Hippocampal formation (tissue), 2 donors: ENCODE measurements around the gene HTRA3.

Source experiments
- DNase-seq, 2 donors: peaks; one replicate each; lab custom pipeline; 2025; lab: John Stamatoyannopoulos, UW

Gene HTRA3

DNA sequence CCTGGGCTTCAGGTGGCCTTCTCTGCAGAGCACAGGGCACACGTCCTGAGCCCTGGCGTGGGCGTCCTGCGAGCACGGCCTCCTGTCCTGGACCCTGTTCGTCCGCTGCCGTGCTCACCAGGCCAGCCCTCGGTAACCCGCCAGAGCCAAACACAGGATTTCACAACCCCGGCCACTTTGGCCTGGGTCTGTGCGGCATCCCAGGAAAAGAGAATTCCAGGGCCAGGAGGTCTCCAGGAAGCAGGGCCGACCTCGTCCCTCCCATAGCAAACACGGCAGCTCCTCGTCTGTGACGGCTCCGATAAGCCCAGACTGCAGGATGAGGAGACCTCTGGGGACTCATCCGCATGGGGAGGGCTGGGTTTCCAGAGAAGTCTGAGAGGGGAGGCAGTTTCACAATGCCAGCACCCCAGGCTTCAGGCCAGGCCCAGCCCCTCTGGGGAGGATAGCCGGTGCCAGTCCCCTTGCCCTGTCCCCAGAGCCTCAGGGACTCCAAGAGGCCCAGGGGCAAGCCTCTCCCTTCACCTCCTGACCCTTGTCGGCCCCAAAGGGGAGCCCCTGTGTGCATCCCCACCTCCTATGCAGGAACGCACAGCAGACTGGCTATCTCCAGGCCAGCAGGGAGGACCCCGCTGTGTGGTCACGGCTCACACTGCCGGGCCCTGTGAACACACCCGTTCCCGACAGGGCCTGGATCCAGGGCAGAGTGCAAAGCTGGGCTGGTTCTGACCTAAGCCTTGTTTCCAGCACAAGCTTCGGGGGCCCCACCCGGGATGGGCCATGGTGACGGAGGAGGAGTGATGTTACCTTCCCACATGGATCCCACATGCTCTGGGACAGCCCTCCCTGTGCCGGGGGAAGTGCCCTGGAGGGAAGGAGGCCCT, 22.3 kb upstream of the HTRA3 start:
- no peak for DNase-seq

DNA sequence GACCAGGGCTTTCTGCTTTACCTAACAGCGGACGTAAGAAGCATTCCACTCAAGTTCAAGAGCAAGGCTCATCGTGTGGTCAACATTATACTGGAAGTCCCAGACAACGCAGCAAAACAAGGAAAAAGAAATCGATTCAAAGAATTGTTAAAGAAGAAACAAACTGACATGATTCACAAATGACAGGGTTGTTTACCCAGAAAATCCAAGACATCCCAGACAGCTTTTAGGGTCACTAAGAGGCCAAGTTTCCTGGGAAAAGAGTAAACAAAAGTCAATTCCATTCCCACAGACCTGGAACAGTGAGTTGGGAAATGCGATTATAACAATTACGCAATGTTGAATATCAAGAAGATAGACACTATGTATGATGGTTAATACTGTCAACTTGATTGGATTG, 21.5 kb upstream of the HTRA3 start:
- no peak for DNase-seq

DNA sequence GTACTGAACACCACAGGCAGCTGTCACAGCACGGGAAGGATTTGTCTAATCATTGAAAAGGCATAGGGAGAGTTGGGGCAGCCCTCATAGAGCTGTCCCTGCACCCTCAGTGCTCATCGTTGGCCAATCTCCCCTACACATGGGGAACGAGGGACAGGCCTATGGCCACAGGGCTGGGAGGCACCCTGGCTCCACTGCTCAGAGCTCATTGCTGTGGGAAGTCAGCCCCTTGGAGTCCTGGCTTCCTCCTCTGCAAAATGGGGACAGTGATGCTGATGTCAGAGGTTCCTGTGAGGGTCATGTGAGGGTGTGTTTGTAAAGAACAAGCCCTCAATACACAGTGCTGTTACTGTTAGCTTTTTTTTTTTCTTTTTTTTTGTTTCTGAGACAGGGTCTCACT, 19.3 kb upstream of the HTRA3 start:
- DNase-seq, result no peak

DNA sequence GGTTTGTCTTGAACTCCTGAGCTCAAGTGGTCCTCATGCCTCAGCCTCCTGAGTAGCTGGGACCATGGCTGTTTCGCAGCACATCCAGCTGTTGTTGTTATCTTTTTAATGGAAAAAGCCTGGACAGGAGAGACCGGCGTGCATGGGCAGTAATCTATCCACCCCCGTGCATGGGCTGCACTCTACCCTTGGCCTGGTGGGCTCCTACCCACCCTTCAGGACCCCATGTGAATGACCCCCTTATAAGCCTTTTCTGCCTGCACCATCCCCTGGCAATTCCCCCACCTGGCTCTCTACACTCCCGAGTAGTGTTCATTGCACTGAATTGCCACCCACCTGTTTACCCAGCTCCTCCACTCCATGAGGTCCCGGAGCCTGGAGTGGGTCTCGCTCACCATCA, 18.9 kb upstream of the HTRA3 start:
- DNase-seq, result no peak

DNA sequence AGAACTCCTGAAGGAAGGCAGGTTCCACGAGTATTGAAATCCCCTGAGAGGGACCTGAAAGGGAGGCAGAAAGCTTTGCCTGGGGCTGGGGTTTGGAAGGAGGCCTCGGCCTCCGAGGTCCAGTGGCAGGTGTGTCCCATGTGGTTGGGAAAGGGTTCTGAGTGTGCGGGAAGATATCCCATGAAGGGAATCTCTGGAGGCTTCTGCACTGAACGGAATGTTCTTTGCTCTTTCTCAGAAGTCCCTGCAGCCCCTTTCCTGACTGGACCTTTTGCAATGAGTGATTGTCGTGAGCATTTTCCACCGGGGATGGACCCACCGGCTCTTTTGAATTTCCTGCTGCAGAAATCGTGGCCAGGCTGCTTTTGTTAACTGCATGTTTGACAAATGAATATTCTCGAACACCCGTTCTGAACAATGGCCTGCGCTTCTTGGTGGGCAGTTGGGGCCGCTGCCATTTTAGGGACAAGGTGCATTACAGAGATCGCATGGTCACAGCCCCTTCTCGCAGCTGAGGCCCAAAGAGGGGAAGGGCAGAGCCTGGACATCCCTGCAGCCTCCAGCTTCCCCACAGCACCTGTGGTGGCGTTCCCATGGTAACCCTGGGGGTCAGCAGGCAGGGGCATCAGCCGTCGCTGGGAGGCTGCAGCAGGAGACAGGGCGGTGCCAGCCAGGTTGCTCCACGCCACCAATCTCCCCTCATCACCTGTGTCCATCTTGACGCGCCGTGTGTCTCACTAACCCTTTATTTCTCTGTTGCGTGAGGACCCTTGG, 18.3 kb upstream of the HTRA3 start:
- no peak for DNase-seq

DNA sequence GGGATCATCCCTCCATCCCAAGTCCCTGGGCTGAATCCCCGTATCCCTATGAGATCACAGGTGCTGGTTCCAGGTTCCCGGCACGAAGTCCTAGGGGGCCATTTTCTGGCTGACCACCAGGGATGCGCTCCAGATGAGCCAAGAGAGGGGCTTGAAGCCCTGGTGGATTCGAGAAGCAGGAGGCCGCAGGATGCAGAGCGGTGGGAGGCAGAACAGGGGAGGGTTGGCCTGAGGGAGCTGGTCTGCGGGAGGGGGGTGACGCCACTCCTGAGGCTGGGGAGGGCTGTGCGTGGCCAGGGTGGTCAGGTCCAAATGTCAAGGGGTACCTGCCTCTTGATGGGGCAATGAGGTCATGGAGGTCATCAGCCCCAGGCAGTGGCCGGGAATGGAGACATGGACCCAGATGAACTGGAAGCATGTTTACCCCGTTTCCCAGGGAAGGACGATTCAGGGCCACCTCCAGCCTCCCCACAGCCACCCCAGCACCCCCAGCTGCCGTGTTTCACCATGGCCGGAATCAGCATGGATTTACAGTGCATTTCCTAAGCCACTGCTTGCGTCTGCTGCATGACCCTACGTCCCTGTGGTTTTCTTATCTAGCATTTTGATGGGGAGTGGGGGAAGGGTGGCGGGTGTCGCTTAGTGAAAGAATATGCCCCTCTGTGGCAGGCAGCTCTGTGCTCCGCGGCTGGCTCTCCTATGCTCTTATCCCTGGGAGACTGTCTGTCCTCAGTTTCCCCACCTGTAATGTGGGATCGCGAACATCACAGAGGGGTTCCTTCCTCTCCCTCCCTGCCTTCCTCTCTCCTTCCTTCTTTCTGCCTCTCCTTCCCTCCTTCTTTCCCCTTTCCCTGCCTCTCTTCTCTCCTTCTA, 17.0 kb upstream of the HTRA3 start:
- no peak for DNase-seq

DNA sequence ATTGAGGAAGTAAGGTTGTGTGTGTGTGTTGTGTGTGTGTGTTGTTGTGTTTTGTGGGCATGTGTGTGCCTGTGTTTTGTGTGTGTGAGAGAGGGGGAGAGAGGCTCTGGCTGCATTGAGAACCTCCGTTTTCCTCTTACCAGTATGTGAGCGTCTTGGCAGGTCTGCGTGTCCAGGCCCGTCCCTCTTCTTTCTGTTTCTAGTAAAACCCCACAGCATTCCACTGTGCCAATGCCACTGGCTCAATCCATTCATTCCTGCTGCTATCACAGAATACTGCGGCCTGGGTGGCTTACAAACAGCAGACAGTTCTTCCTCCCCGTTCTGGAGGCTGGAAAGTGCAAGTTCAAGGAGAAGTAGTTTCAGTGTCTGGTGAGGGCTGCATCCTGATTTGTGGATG, 15.5 kb upstream of the HTRA3 start:
- DNase-seq, result no peak

DNA sequence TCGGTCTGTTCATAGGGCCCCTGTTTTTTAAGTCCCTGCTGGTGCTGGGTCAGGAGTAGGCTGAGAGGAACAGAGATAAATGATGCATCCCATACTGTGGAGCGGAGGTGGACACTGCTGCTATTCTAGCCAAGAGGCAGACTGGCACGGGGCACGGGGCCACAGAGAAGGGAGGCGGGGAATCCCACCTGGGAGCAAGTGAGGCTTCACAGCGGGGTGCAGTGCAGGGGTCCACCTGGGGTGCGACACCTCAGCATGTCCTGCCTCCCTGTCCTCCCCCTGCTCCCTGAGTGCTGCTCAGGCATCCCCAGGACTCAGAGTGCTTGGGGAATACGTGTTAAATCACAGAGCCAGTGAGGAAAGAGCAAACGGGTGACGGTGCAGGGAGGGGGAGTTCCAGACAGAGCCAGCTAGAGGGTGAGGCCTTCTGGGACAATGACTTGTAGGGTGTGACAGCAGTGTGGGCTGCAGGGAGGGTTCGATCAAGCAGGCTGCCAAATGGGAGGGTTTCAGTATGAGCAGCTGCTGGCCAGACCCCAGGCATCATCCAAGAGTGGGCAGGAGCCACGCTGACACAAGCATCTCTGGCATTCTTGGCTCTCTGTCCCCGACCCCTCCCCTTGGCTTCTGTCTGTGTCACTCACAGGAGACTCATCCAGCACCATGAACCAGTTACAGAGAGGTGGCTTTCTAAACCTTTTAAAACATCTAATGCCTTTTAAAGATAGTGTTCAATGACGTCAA, 13.7 kb upstream of the HTRA3 start:
- DNase-seq, result no peak

DNA sequence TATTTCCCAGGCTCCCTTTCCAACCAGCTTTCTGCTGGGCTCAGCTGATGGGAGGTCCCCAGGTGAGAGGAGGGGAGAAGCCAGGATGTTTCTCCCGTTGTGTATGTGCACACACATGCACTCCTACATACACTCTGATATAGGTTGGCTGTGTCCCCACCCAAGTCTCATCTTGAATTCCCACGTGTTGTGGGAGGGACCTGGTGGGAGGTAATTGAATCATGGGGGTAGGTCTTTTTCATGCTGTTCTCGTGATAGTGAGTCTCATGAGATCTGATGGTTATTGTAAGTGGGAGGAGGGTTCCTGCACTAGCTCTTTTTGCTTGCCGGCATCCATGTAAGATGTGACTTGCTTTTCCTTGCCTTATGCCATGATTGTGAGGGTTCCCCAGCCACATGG, 11.7 kb upstream of the HTRA3 start:
- no peak for DNase-seq

DNA sequence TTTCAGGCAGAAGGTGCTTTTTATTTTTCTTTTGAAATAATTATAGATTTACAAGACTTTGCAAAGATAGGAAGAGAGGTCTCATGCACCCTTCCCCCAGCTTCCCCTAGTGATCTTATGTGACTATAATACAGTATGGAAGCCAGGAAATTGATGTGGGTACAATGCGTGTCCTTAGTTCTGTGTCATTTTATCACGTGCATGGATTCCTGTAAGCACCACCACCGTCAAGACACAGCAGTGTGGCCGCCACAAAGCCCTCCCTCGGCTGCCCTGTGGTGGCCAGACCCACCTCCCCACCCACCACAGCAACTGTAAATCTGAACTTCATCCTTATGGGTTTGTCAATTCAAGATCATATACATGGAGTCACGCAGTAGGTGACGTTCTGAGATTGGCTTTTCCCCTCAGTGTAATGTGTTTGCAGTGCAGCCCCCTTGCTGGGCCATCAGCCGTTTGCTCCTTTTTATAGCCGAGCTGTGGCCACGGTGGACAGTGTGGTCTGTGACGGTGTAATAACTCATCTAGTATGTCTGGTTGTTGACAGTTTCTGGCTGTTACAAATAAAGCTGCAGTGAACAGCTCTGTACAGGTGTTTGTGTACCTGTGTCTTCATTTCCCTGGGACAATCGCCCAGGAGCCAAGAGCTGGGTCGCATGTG, 10.9 kb upstream of the HTRA3 start:
- no peak for DNase-seq

DNA sequence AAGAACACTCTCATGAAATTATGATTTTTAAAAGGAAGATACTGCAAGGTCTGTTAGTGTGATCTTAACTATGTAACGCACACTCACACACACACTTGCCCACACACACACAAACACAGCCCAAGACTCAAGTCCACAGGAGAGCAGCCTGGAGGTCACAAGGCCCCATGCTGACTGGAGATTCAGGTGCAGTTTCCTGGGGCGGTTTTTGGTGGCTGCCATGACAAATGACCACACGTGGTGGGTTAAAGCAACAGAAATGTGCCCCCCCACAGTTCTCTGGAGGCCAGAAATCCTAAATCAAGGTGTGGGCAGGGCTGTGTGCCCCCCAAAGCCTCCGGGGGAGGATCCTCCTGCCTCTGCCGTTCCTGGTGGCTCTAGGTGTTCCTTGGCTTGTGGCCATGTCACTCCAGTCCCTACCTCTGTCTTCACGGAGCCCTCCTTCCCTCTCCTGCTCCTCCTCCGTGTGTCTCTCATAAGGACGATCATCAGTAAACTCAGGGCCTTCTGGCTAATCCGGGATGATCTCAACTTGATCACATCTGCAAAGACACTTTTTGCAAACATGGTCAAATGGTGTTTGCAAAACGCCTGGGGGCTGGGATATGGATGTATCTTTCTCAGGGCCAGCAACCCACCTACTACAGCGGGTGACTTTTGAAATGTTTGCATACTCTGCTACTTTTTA, 9.7 kb upstream of the HTRA3 start:
- DNase-seq, result no peak

DNA sequence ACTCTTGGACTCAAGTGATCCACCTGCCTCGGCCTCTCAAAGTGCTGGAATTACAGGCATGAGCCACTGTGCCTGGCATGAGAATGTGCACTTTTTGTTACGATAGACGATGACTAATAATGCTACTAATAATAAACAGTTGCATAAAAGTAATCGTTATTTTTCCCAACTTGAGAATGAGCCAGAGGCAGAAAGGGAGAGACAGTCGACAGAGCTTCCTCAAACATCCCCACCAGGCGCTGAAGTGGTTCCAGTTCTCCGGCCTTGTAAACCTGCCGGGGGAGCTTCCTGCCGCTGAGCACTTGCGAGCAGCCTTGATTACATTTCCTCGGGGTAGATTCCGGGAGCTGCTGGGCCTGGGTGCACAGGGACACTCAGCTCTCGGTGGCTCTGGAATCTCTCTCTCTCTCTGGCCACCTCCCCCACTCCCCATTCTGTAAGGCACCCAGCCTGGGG, 8.9 kb upstream of the HTRA3 start:
- DNase-seq, result no peak

DNA sequence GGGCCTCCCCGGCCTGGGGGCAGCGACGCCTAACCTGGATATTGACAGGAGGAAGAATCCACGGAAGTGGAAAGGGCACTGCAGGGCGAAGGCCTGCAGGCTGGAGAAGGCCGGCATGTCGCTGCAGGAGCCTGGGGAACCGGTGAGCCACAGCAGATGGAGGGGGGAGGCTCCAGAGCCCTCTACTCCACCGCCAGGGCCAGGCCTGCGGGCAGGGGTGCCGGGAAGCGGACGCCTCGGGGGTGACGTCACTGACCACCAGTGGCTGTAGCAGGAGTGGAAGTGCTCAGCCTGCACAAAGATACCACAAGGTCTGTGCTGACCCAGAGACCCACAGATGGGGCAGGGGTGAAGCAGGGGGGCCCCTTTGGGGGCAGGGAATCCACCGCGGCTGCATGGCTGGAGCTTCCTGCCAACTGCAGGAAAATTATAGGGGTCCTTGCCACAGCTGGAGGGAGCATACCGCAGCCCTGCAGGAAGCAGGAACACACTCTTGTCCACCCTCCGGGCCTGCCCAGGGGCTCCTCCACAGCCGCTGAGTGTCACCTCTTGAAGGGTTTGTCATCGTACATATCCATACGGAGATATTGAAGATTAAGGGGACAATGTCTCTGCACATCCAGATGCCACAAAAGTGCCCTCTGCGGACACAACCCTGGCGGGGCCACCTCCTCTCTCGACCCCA, 7.6 kb upstream of the HTRA3 start:
- DNase-seq, result no peak

DNA sequence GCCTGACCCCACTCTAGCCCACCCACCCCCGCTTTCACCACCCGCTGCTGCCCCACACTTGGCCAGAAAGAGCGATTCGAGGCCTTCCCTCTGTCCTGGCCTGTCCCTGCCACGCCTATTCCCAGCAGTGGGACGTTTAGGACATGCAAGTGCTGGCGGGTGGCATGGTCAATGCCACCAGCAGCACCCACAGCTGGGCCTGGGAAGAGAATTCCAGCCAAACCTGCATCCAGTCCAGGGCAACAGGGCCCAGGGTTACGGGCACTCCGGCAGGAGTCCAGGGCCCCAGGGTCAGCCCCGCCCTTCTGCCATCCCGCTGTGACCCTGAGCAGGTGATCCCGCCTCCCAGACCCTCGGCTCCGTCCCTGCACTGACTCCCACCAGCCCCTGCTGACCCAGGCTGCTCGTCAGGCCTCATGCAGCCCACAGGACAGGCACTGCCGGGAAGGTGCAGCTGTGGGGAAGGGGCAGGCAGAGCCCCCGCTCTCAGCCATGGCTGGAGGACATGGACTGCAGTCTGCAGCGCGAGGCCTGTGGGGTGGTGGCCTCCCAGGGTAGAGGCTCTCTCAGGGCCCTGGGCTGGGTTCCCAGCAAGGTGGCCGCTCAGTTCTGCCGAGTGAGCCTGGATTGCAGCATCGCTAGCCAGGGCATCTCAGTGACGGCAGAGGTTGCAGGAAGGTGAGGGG, 6.8 kb upstream of the HTRA3 start:
- no peak for DNase-seq

DNA sequence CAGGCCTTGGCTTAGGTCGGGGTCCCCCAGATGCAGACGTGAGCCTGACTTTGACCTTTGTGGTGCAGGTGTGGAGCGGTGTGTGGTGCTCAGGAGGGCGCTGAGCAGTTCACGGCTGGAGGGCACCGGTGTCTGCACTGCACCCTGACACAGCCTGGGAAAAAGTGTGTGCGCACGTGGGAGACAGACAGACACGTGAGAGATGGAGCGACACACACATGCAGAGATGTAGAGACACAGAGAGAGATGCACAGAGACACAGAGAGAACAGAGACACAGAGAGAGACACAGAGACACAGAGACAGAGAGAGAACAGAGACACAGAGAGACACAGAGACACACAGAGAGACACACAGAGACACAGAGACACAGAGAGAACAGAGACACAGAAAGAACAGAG, 6.2 kb upstream of the HTRA3 start:
- DNase-seq, result no peak

DNA sequence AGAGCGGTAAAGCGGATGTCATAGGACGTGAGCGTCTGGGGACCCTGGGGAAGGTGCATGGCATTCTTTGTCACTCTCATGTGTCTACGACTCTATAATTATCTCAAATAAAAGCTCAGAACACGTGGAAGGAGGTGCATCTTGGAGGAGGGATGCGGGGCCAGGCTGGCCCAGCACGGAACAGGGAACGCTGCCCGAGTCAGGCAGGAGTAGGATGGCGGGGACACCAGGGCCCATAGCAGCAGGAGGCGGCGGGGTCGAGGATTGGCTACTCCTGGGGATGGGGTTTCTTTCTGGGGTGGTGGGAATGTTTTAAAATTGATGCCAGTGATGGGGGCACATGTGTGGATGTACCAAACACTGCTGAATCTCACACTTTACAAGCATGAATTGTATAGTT, 5.4 kb upstream of the HTRA3 start:
- DNase-seq, result no peak

DNA sequence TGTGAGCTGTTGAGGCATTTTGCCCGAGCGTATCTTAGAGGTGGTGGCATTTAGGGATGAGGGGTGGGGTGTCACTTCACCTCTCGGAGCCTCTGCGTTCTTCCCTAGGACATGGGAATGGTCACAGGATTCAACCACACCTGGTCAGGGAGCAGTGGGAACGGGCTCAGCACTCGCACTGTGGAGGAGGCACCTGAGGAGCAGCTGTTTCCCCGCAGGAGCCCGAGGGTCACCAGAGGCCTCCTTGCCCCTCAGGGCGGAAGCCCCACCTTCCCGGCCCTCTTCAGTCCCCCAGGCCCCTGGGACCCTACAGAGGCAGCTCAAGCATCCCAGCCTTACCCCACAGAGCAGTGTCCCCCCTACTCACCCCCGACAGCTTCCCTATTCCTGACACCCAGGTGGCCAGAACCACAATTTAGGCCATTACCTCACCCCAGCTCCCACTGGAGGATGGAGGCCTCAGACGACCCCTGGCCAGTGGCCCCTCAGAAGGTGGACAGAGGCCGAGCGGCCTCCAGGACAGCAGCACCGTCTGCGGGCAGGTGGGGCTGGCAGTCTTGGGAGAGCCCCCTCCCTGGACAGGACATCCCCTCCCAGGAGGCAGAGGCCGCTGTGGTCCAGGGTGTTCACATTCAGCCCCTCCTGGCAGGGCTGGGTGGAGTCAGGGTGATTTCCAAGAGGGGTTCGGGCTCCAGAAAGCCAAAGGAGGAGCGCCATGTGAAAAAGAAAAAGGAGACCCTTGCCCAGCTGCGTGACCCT, 4.2 kb upstream of the HTRA3 start:
- DNase-seq, result no peak

DNA sequence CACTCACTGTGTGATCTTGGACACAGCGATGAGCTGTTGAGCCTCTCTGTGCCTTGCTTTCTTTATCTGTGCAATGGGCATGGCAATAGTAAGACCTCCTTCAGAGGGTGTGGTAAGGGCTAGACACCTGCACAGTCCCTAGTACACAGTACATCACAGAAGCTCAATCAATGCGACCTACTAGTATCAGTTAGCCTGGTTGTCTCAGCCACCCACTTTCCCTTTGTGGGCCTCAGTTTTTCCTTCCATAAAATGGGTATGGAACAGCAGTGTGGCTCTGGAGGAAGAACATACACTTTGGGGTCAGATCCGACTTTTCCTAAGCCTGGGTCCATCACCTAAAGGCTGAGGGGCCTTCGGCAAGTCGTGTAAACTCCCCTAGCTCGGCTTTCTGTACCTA, 3.5 kb upstream of the HTRA3 start:
- DNase-seq, result no peak

DNA sequence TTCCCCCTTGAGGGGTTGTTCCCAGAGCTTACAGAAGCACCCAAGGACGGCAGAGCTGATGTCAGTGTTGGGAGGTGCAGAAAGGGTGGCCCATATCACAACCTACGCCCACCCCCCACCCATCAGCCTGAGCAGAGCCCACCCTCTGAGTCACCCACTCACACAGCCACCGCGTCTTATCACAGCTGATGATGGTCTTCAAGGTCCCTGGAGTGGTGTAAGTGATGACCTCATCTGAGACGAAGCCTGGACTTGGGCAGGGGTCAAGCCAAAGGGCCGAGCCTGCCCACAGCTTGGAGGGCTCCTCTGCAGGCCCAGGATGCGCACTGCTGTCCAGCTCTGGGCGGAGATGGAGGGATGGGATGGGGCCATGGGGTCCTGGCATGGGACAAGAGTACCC, 3.0 kb upstream of the HTRA3 start:
- no peak for DNase-seq
